Measurements from ENCODE around the gene LHFPL2. TPM values are rescaled to one million over a fixed set of nuclear protein-coding genes. Genes with fewer than 3 reads are reported as not detected.

Gene LHFPL2
- total RNA-seq, 1 experiment from 2014 or later: 49.7 TPM

GRCh38 chr5:78654386-78654785 lies 5.8 kb upstream of the LHFPL2 start:
- no TSS peak for BruUV-seq (replicated peaks)
- H3K27me3 Mint-ChIP-seq (ENCODE audit: insufficient read depth, unreplicated experiment): no peaks in the 10 kb centered on the region
- H3K9me3 Mint-ChIP-seq (ENCODE audit: unreplicated experiment): no peaks in the 10 kb centered on the region
- H3K4me3 Mint-ChIP-seq (ENCODE audit: unreplicated experiment): no peak overlapping the region
- CTCF ChIA-PET: no interaction called here
- peaks cover 7% of the 10 kb centered on the region for H3K36me3 Mint-ChIP-seq (ENCODE audit: insufficient read depth, unreplicated experiment)
- Histone ChIP-seq H3K36me3 (ENCODE audit: control insufficient read depth, insufficient read depth, low read length) (no peaks in the 10 kb centered on the region), H3K27me3 (replicated peaks; ENCODE audit: control insufficient read depth, insufficient read depth, low read length) (no peaks in the 10 kb centered on the region), H3K4me1 (no peaks in the 10 kb centered on the region), H3K9me3 (no peaks in the 10 kb centered on the region), H3K4me3 (ENCODE audit: low read depth, low read length) (no peak overlapping the region)
- DNase-seq: no peak
- POLR2A ChIA-PET: no interaction called here
- H3K27ac Mint-ChIP-seq (ENCODE audit: unreplicated experiment): no peak overlapping the region
- intact Hi-C loops (cut with micrococcal nuclease; ENCODE audit: unreplicated experiment): no loop called here
- H3K4me1 Mint-ChIP-seq (ENCODE audit: low read depth, unreplicated experiment): peaks cover 10% of the 10 kb centered on the region
- TF ChIP-seq CTCF (IDR thresholded peaks at IDR 0.05; ENCODE audit: insufficient read depth in 1 of 2, low read depth in 1 of 2, low read length in 1 of 2, severe bottlenecking in 1 of 2, unreplicated experiment in 1 of 2): no peak

- POLR2A ChIA-PET: no interaction called here
- intact Hi-C loops (cut with micrococcal nuclease; ENCODE audit: unreplicated experiment): no loop called here
- Mint-ChIP-seq H3K36me3 (ENCODE audit: insufficient read depth, unreplicated experiment) (peaks cover 7% of the 10 kb centered on the region), H3K27ac (ENCODE audit: unreplicated experiment) (no peak overlapping the region), H3K9me3 (ENCODE audit: unreplicated experiment) (no peaks in the 10 kb centered on the region), H3K27me3 (ENCODE audit: insufficient read depth, unreplicated experiment) (no peaks in the 10 kb centered on the region), H3K4me1 (ENCODE audit: low read depth, unreplicated experiment) (peaks cover 10% of the 10 kb centered on the region), H3K4me3 (ENCODE audit: unreplicated experiment) (no peak overlapping the region)
- Histone ChIP-seq H3K4me3 (ENCODE audit: low read depth, low read length) (no peak overlapping the region), H3K4me1 (no peaks in the 10 kb centered on the region), H3K36me3 (ENCODE audit: control insufficient read depth, insufficient read depth, low read length) (no peaks in the 10 kb centered on the region), H3K27me3 (replicated peaks; ENCODE audit: control insufficient read depth, insufficient read depth, low read length) (no peaks in the 10 kb centered on the region), H3K9me3 (no peaks in the 10 kb centered on the region)
- TF ChIP-seq CTCF (IDR thresholded peaks at IDR 0.05; ENCODE audit: insufficient read depth in 1 of 2, low read depth in 1 of 2, low read length in 1 of 2, severe bottlenecking in 1 of 2, unreplicated experiment in 1 of 2): no peak
- no peak for DNase-seq
- CTCF ChIA-PET: no interaction called here
- no TSS peak for BruUV-seq (replicated peaks)
These were observed 5.3 kb upstream of the LHFPL2 start for GRCh38 chr5:78653681-78654366.

- H3K4me3 Mint-ChIP-seq (ENCODE audit: unreplicated experiment): no peak overlapping the region
- peaks cover 7% of the 10 kb centered on the region for H3K36me3 Mint-ChIP-seq (ENCODE audit: insufficient read depth, unreplicated experiment)
- BruUV-seq (replicated peaks): no TSS peak
- H3K27ac Mint-ChIP-seq (ENCODE audit: unreplicated experiment): no peak overlapping the region
- H3K36me3 ChIP-seq (ENCODE audit: control insufficient read depth, insufficient read depth, low read length): no peaks in the 10 kb centered on the region
- intact Hi-C loops (cut with micrococcal nuclease; ENCODE audit: unreplicated experiment): no loop called here
- H3K4me3 ChIP-seq (ENCODE audit: low read depth, low read length): no peak overlapping the region
- no peak for DNase-seq
- no peaks in the 10 kb centered on the region for H3K27me3 ChIP-seq (replicated peaks; ENCODE audit: control insufficient read depth, insufficient read depth, low read length)
- no peaks in the 10 kb centered on the region for H3K9me3 Mint-ChIP-seq (ENCODE audit: unreplicated experiment)
- CTCF ChIA-PET: no interaction called here
- H3K4me1 ChIP-seq: no peaks in the 10 kb centered on the region
- no peaks in the 10 kb centered on the region for H3K27me3 Mint-ChIP-seq (ENCODE audit: insufficient read depth, unreplicated experiment)
- no peak for TF ChIP-seq CTCF (IDR thresholded peaks at IDR 0.05; ENCODE audit: insufficient read depth in 1 of 2, low read depth in 1 of 2, low read length in 1 of 2, severe bottlenecking in 1 of 2, unreplicated experiment in 1 of 2)
- H3K9me3 ChIP-seq: no peaks in the 10 kb centered on the region
- H3K4me1 Mint-ChIP-seq (ENCODE audit: low read depth, unreplicated experiment): peaks cover 10% of the 10 kb centered on the region
- POLR2A ChIA-PET: no interaction called here
These were observed 4.5 kb upstream of the LHFPL2 start for GRCh38 chr5:78653031-78653430.

Data from Caco-2 (cell line).